Thyroid gland (tissue), 4 donors: Measurements from ENCODE around the gene PHTF2. TPM values are rescaled to one million over a fixed set of nuclear protein-coding genes. Genes with fewer than 3 reads are reported as not detected.

Experiments
- DNase-seq, 2 donors: peaks; one replicate each; pipeline ENCODE4 v3.0.0-alpha.2; 2019
- H3K27ac ChIP-seq, 3 donors: fragments of 200-600 bp; sonication (generic); 1 replicate in 2 of 3; 2 replicates in 1 of 3; pipeline ENCODE4 v1.5.1; 2016 to 2019; ENCODE audit warnings: mild to moderate bottlenecking in 1 of 3, moderate library complexity in 1 of 3
- H3K27me3 ChIP-seq: fragments of 200-600 bp; sonication (generic); one replicate; pipeline ENCODE4 v1.5.1; 2019
- H3K36me3 ChIP-seq, 2 donors: fragments of 200-600 bp; sonication (generic); one replicate each; pipeline ENCODE4 v1.5.1; 2016 to 2019
- H3K4me1 ChIP-seq, 2 donors: fragments of 200-600 bp; sonication (generic); one replicate each; pipeline ENCODE4 v1.5.1; 2017 to 2019
- H3K4me3 ChIP-seq, 3 donors: fragments of 200-600 bp; sonication (generic); replicated peaks in 1 of 3; 1 replicate in 2 of 3; 2 replicates in 1 of 3; pipeline ENCODE4 v1.5.1; 2016; ENCODE audit warnings: mild to moderate bottlenecking in 1 of 3
- H3K9me3 ChIP-seq: fragments of 200-600 bp; sonication (generic); one replicate; pipeline ENCODE4 v1.5.1; 2017
- POLR2A ChIP-seq, 2 donors: fragments of 450-650 bp; IDR thresholded peaks; one replicate each; pipeline ENCODE4 v1.6.1; 2017; ENCODE audit warnings: antibody characterized with exemption in 2 of 2, mild to moderate bottlenecking in 2 of 2, moderate library complexity in 1 of 2
- WGBS, 2 donors: methylation state at CpG; one replicate each; pipeline ENCODE4 v1.1.5; 2017; 5-methylcytosine and 5-hydroxymethylcytosine counted together
- intact Hi-C: fragments of 100-400 bp; cut with DNase I; formaldehyde crosslinking; loops from one replicate; pipeline ENCODE4 v1.15.1; 2023
- total RNA-seq, 4 donors: library from RNA; depleted of rRNA; stranded (reverse); fragments of >200 nt; gene quantifications; one replicate each; pipeline ENCODE4 v1.2.3, GENCODE V29; 2016
- TF ChIP-seq, protein P1 (sequence below), 6 experiments: fragments of 200-600 bp in 3 of 6; fragments of 450-650 bp in 3 of 6; sonication (generic) in 3 of 6; IDR thresholded peaks; one replicate each; pipeline ENCODE4 v1.5.1; 2016 to 2019; ENCODE audit warnings: antibody characterized with exemption in 6 of 6, mild to moderate bottlenecking in 2 of 6, inconsistent platforms in 1 of 6, moderate library complexity in 1 of 6

PHTF2 gene
- total RNA-seq, 4 donors from 2014 or later, result 15.3 to 28.3 (median 25.3) TPM

DNA sequence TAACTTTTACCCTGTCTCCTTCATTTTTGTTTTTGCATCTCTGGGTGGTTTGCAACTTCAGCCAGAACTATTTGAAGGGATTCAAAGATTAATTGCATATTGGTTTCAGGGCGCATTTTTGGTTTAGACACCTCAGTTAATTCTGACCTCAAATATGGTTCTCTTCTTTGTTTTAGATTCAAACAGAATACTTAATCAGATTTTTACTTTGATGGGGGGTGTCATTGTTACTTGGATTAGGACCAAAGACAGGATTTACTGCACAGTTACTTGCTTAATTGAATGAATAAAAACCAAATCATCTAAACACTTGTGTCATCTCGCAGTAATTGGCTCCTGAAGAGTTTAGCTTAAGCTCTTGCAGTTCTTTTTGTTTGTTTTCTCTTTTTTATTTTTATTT is 100.9 kb downstream of the PHTF2 start:
- Histone ChIP-seq H3K27me3 (no peaks in the 10 kb centered on the region), H3K4me1 (no peaks in the 10 kb centered on the region), H3K27ac (no peak overlapping the region), H3K9me3 (no peaks in the 10 kb centered on the region), H3K4me3 (no peak overlapping the region), H3K36me3 (no peaks in the 10 kb centered on the region)
- no peak for DNase-seq
- intact Hi-C loops, result no loop called here
- TF ChIP-seq, protein P1, sequence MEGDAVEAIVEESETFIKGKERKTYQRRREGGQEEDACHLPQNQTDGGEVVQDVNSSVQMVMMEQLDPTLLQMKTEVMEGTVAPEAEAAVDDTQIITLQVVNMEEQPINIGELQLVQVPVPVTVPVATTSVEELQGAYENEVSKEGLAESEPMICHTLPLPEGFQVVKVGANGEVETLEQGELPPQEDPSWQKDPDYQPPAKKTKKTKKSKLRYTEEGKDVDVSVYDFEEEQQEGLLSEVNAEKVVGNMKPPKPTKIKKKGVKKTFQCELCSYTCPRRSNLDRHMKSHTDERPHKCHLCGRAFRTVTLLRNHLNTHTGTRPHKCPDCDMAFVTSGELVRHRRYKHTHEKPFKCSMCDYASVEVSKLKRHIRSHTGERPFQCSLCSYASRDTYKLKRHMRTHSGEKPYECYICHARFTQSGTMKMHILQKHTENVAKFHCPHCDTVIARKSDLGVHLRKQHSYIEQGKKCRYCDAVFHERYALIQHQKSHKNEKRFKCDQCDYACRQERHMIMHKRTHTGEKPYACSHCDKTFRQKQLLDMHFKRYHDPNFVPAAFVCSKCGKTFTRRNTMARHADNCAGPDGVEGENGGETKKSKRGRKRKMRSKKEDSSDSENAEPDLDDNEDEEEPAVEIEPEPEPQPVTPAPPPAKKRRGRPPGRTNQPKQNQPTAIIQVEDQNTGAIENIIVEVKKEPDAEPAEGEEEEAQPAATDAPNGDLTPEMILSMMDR (IDR thresholded peaks at IDR 0.05), result no peak
- no peak for TF ChIP-seq POLR2A (IDR thresholded peaks at IDR 0.05)
- WGBS, 2 donors, result 98 to 100% methylated on average over 2 of the region's 2 CpGs

DNA sequence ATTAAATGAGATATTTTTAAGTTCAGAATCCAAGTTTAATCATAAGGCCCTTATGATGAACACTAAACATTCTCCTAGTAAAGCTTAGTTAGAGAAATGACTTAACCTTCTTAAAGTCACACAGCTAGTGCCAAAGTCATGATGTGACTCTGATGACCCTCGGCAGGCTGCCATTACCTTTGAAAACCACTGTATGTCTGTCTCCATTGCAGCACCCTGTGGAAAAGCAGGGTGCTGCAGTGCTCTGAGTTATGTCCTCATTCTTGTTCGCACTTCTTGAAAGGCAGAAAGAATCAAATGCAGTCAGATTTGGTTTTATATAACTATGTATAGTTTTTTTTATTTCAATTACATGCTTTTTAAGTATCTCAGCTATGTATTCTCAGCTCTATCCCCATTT is 105.0 kb downstream of the PHTF2 start:
- no peaks in the 10 kb centered on the region for H3K4me1 ChIP-seq
- WGBS, 2 donors, result 90 to 94% methylated on average over 2 of the region's 2 CpGs
- no peak overlapping the region for H3K27ac ChIP-seq

DNA sequence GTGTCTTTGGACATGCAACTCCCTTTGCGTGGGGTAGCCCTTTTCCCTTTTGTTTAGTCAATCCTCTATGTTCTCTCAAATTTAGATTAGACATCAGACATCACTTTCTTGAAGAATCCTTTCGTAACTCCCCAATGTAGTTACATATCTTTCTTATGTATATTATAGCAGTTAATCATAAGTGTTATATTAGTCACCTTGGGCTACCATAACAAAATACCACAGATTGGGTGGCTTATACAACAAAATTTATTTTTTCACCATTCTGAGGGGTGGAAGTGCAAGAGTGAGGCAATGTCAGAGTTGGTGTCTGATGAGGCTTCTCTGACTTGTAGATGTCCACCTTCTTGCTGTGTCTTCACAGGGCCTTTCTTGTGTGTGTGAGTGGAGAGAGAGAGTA is 105.7 kb downstream of the PHTF2 start:
- no peaks in the 10 kb centered on the region for H3K36me3 ChIP-seq
- H3K4me3 ChIP-seq, result no peak overlapping the region
- H3K4me1 ChIP-seq, result no peaks in the 10 kb centered on the region
- intact Hi-C loops, result no loop called here
- H3K27me3 ChIP-seq, result no peaks in the 10 kb centered on the region
- DNase-seq, result no peak
- TF ChIP-seq POLR2A (IDR thresholded peaks at IDR 0.05), result no peak
- TF ChIP-seq, protein P1 (IDR thresholded peaks at IDR 0.05), result no peak
- no peak overlapping the region for H3K27ac ChIP-seq
- WGBS, 2 donors, result 97% methylated on average over 2 of the region's 2 CpGs
- H3K9me3 ChIP-seq, result no peaks in the 10 kb centered on the region

More for the DNA sequence above, 105.0 kb downstream of the PHTF2 start:
- H3K27me3 ChIP-seq, result no peaks in the 10 kb centered on the region
- no peak for TF ChIP-seq POLR2A (IDR thresholded peaks at IDR 0.05)
- TF ChIP-seq, protein P1 (IDR thresholded peaks at IDR 0.05), result no peak
- no peaks in the 10 kb centered on the region for H3K36me3 ChIP-seq
- DNase-seq, result no peak
- no peak overlapping the region for H3K4me3 ChIP-seq
- intact Hi-C loops, result no loop called here
- no peaks in the 10 kb centered on the region for H3K9me3 ChIP-seq

DNA sequence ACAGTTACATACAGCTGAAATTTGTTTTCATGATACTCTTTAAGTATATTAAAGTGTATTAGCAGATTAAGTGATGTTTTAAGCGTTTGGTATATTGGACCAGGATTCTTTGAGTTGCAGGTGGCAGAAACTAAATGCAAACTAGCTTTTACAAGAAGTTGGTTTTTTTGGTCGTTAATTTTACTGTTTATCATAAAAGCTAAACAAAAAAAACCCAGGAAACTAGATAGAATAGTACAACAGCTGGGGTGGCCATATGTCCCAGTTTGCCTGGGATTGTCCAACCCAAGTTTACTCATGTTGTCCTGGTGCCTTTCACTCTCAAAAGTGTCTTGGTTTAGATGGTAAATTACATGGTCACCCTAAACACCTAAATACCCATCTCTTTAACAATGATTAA is 108.7 kb downstream of the PHTF2 start:
- no peak overlapping the region for H3K27ac ChIP-seq
- TF ChIP-seq, protein P1 (IDR thresholded peaks at IDR 0.05), result no peak
- no peak for TF ChIP-seq POLR2A (IDR thresholded peaks at IDR 0.05)
- intact Hi-C loops, result no loop called here
- WGBS, 2 donors, result 94 to 97% methylated on average over 2 of the region's 2 CpGs
- H3K4me1 ChIP-seq, result peaks cover 0 to 4% of the 10 kb centered on the region in 2 donors
- H3K27me3 ChIP-seq, result no peaks in the 10 kb centered on the region
- no peaks in the 10 kb centered on the region for H3K36me3 ChIP-seq
- DNase-seq, result no peak
- H3K9me3 ChIP-seq, result no peaks in the 10 kb centered on the region
- no peak overlapping the region for H3K4me3 ChIP-seq

DNA sequence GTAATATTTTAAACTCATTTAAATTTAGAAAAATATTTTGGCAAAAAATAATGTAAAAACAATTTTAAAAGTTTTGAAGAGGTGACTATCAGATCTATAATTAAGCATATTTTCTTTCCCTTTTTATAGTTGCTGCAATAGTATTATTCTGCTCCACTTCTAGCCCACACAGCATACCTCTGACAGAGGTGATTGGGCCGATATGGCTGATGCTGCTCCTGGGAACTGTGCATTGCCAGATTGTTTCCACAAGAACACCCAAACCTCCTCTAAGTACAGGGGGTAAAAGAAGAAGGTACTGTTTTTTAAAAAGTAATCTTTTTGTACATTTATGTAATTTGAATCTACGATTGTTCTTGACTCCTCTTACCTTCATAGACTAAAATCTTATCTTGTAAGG is 110.1 kb downstream of the PHTF2 start:
- Histone ChIP-seq H3K9me3 (no peaks in the 10 kb centered on the region), H3K4me3 (no peak overlapping the region), H3K4me1 (peaks cover 5 to 12% of the 10 kb centered on the region in 2 donors), H3K36me3 (no peaks in the 10 kb centered on the region), H3K27me3 (no peaks in the 10 kb centered on the region), H3K27ac (no peak overlapping the region)
- WGBS, 2 donors, result 96 to 99% methylated on average over 2 of the region's 2 CpGs
- intact Hi-C loops, result no loop called here
- DNase-seq, result no peak
- no peak for TF ChIP-seq POLR2A (IDR thresholded peaks at IDR 0.05)
- TF ChIP-seq, protein P1 (IDR thresholded peaks at IDR 0.05), result no peak
